H9 (cell line): Measurements from ENCODE around the gene ANAPC10. TPM values are rescaled to one million over a fixed set of nuclear protein-coding genes. Genes with fewer than 3 reads are reported as not detected.
A peak's percentile ranks its signal among the peaks of the same experiment; 100 is the strongest.

Experiments used
- DNase-seq: peaks from one replicate; pipeline ENCODE4 v3.0.0-alpha.2; 2017
- H2AFZ ChIP-seq: one replicate; pipeline ENCODE4 v1.6.1; 2013; ENCODE audit warnings: mild to moderate bottlenecking, low read length, control low read depth, moderate library complexity
- H2AK5ac ChIP-seq: 2 replicates; pipeline ENCODE4 v1.6.1; 2013; ENCODE audit warnings: low read length, control low read depth, mixed read lengths; ENCODE audit not compliant: insufficient read length
- H2BK120ac ChIP-seq: one replicate; pipeline ENCODE4 v1.6.1; 2013; ENCODE audit warnings: low read depth, mild to moderate bottlenecking, low read length, control low read depth, inconsistent platforms; ENCODE audit not compliant: poor library complexity, severe bottlenecking
- H2BK12ac ChIP-seq: 2 replicates; pipeline ENCODE4 v1.6.1; 2013; ENCODE audit warnings: low read length, control low read depth, mixed read lengths, low read depth; ENCODE audit not compliant: insufficient read length
- H2BK15ac ChIP-seq: 2 replicates; pipeline ENCODE4 v1.6.1; 2013; ENCODE audit warnings: low read depth, low read length, control low read depth
- H2BK20ac ChIP-seq: one replicate; pipeline ENCODE4 v1.6.1; 2013; ENCODE audit warnings: low read depth, mild to moderate bottlenecking, low read length, control low read depth, inconsistent platforms; ENCODE audit not compliant: poor library complexity, severe bottlenecking
- H2BK5ac ChIP-seq: 2 replicates; pipeline ENCODE4 v1.6.1; 2013; ENCODE audit warnings: low read length, control low read depth, mixed read lengths; ENCODE audit not compliant: insufficient read length
- H3K14ac ChIP-seq: 2 replicates; pipeline ENCODE4 v1.6.1; 2013; ENCODE audit warnings: low read length, control low read depth; ENCODE audit not compliant: insufficient read depth
- H3K18ac ChIP-seq: 2 replicates; pipeline ENCODE4 v1.6.1; 2013; ENCODE audit warnings: low read depth, mild to moderate bottlenecking, mixed read lengths, low read length, control low read depth; ENCODE audit not compliant: insufficient read length
- H3K23ac ChIP-seq: 2 replicates; pipeline ENCODE4 v1.6.1; 2013; ENCODE audit warnings: low read length, control low read depth, mixed read lengths, low read depth; ENCODE audit not compliant: insufficient read length
- H3K23me2 ChIP-seq: 2 replicates; pipeline ENCODE4 v1.6.1; 2013; ENCODE audit warnings: low read depth, mild to moderate bottlenecking, mixed read lengths, low read length, control low read depth; ENCODE audit not compliant: insufficient read length, poor library complexity, severe bottlenecking
- H3K27ac ChIP-seq: 2 replicates; pipeline ENCODE4 v1.5.1; 2013; ENCODE audit warnings: low read length, control low read depth, mixed read lengths, low read depth; ENCODE audit not compliant: insufficient read length
- H3K27me3 ChIP-seq: 2 replicates; pipeline ENCODE4 v1.6.1; 2013; ENCODE audit warnings: low read length, control low read depth, inconsistent platforms; ENCODE audit not compliant: insufficient read depth
- H3K4ac ChIP-seq: 2 replicates; pipeline ENCODE4 v1.6.1; 2013; ENCODE audit warnings: low read depth, mild to moderate bottlenecking, control low read depth, inconsistent platforms, low read length, moderate library complexity
- H3K4me1 ChIP-seq: 2 replicates; pipeline ENCODE4 v1.6.1; 2013; ENCODE audit warnings: low read length, control low read depth, inconsistent platforms; ENCODE audit not compliant: insufficient read depth
- H3K4me2 ChIP-seq: 2 replicates; pipeline ENCODE4 v1.6.1; 2013; ENCODE audit warnings: low read length, control low read depth, mixed read lengths; ENCODE audit not compliant: insufficient read length, insufficient read depth
- H3K56ac ChIP-seq: 2 replicates; pipeline ENCODE4 v1.6.1; 2013; ENCODE audit warnings: low read depth, mild to moderate bottlenecking, mixed read lengths, low read length, control low read depth; ENCODE audit not compliant: insufficient read length
- H3K79me1 ChIP-seq: 2 replicates; pipeline ENCODE4 v1.6.1; 2013; ENCODE audit warnings: low read depth, mild to moderate bottlenecking, moderate library complexity, low read length, control low read depth, inconsistent platforms; ENCODE audit not compliant: insufficient read depth, poor library complexity, severe bottlenecking
- H3K79me2 ChIP-seq: 2 replicates; pipeline ENCODE4 v1.6.1; 2013; ENCODE audit warnings: low read length, control low read depth, inconsistent platforms; ENCODE audit not compliant: insufficient read depth
- H3K9ac ChIP-seq: 2 replicates; pipeline ENCODE4 v1.6.1; 2013; ENCODE audit warnings: low read length, control low read depth, mixed read lengths; ENCODE audit not compliant: insufficient read length; ENCODE audit errors: extremely low read depth
- H3K9me3 ChIP-seq: one replicate; pipeline ENCODE4 v1.6.1; 2013; ENCODE audit warnings: low read depth, low read length, inconsistent platforms; ENCODE audit not compliant: control insufficient read depth
- H3T11ph ChIP-seq: one replicate; pipeline ENCODE4 v1.6.1; 2013; ENCODE audit warnings: mild to moderate bottlenecking, low read length, control low read depth, inconsistent platforms
- H4K20me1 ChIP-seq: one replicate; pipeline ENCODE4 v1.6.1; 2013; ENCODE audit not compliant: control insufficient read depth, insufficient read length, insufficient read depth
- H4K5ac ChIP-seq: 2 replicates; pipeline ENCODE4 v1.6.1; 2013; ENCODE audit warnings: low read depth, mild to moderate bottlenecking, mixed read lengths, low read length, control low read depth; ENCODE audit not compliant: insufficient read length
- H4K8ac ChIP-seq: replicated peaks from 2 replicates; pipeline ENCODE4 v1.6.1; 2013; ENCODE audit warnings: low read length, control low read depth, mixed read lengths, low read depth; ENCODE audit not compliant: insufficient read length
- H4K91ac ChIP-seq: 2 replicates; pipeline ENCODE4 v1.6.1; 2013; ENCODE audit warnings: low read depth, mild to moderate bottlenecking, moderate library complexity, mixed read lengths, low read length, control low read depth; ENCODE audit not compliant: insufficient read length
- H3K27ac Mint-ChIP-seq, 3 experiments: 2 replicates in 2 of 3; 3 replicates in 1 of 3; pipeline ENCODE4 v1.8.0; 2020 to 2021; ENCODE audit warnings: mixed read lengths in 3 of 3, mild to moderate bottlenecking in 1 of 3, moderate library complexity in 1 of 3
- H3K27me3 Mint-ChIP-seq: 2 replicates; pipeline ENCODE4 v1.8.0; 2021; ENCODE audit warnings: low read depth, mild to moderate bottlenecking, moderate library complexity, mixed read lengths
- H3K36me3 Mint-ChIP-seq, 3 experiments: 2 replicates in 2 of 3; 3 replicates in 1 of 3; pipeline ENCODE4 v1.8.0; 2020 to 2021; ENCODE audit warnings: low read depth in 3 of 3, mixed read lengths in 3 of 3; ENCODE audit not compliant: insufficient read depth in 1 of 3
- H3K4me1 Mint-ChIP-seq, 2 experiments: 2 replicates each; pipeline ENCODE4 v1.8.0; 2020; ENCODE audit warnings: mixed read lengths in 2 of 2
- H3K4me3 Mint-ChIP-seq, 2 experiments: 2 replicates in 1 of 2; 3 replicates in 1 of 2; pipeline ENCODE4 v1.8.0; 2020 to 2021; ENCODE audit warnings: mild to moderate bottlenecking in 2 of 2, mixed read lengths in 2 of 2, moderate library complexity in 1 of 2
- H3K9me3 Mint-ChIP-seq, 2 experiments: 2 replicates in 1 of 2; 3 replicates in 1 of 2; pipeline ENCODE4 v1.8.0; 2020; ENCODE audit warnings: mild to moderate bottlenecking in 2 of 2, mixed read lengths in 2 of 2, moderate library complexity in 1 of 2
- WGBS: extraction: QIAGEN DNeasy Blood & Tissue Kit; methylation state at CpG from one replicate; pipeline ENCODE4 v1.1.7; 2013; ENCODE audit warnings: missing lambda C conversion rate, low lambda C conversion rate, mixed read lengths; ENCODE audit not compliant: insufficient read length; ENCODE audit errors: extremely low coverage; 5-methylcytosine and 5-hydroxymethylcytosine counted together
- total RNA-seq: library from RNA; stranded (reverse); gene quantifications from 2 replicates; pipeline ENCODE4 v1.2.1, GENCODE V29; 2021
- TF ChIP-seq, protein P1 (sequence below): fragments of 200-600 bp; sonication (generic); conservative IDR thresholded peaks from 3 replicates; pipeline ENCODE4 v1.8.0; 2021; ENCODE audit warnings: antibody characterized with exemption, mild to moderate bottlenecking

ANAPC10 gene
- total RNA-seq, 1 experiment from 2014 or later = 25.3 TPM

DNA sequence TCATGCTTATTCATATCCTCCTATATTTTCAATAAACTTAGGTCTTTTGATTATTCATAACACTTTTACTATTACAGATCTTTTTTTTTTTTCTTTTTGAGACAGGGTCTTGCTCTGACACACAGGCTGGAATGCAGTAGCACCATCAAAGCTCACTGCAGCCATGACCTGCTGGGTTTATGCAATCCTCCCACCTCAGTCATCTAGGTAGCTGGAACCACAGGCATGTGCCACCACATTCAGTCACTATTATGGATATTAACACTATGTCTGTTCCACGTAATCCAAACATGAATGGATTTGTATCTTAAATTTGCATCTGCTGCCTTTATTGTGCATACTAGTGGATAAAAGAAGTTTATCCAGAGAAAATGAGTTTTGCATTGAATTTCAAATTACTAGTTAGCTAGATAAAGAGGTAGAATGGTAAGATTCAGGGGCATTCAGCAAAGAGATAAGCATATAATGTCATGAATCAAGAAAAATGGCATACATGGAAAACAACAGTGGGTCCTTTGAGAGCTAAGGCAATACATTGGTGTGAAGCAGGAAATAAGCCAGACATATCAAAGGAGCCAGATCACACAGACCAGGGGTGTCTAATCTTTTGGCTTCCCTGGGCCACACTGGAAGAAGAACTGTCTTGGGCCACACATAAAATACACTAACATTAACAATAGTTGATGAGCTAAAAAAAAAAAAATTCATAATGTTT, 13.9 kb downstream of the ANAPC10 start:
- no peaks in the 10 kb centered on the region for H3K4me1 ChIP-seq
- no peak overlapping the region for H2BK5ac ChIP-seq
- H3K23me2 ChIP-seq = no peaks in the 10 kb centered on the region
- no peak overlapping the region for H2BK12ac ChIP-seq
- no peak overlapping the region for H2AFZ ChIP-seq
- no peak overlapping the region for H3K18ac ChIP-seq
- H2BK15ac ChIP-seq = no peak overlapping the region
- H4K8ac ChIP-seq = no peak overlapping the region
- H3K79me2 ChIP-seq = peaks cover 3% of the 10 kb centered on the region; the same call in 1 of the 2 replicates
- no peak overlapping the region for H2BK120ac ChIP-seq
- no peak overlapping the region for H3K9ac ChIP-seq
- H2BK20ac ChIP-seq = no peak overlapping the region
- no peak overlapping the region for H3T11ph ChIP-seq
- no peak overlapping the region for H3K27ac ChIP-seq
- no peaks in the 10 kb centered on the region for H3K9me3 ChIP-seq
- H3K27me3 ChIP-seq = no peaks in the 10 kb centered on the region
- H3K23ac ChIP-seq = no peak overlapping the region
- H3K27ac Mint-ChIP-seq = 0 out of 7 replicates have a peak overlapping the region, but pooled peaks of 1 of the 3 experiments have one; percentile 10
- H3K4me2 ChIP-seq = no peak overlapping the region
- no CpG with 5 or more reads among the region's 1 CpG for WGBS
- H3K9me3 Mint-ChIP-seq = no peaks in the 10 kb centered on the region
- no peak overlapping the region for H2AK5ac ChIP-seq
- H3K4ac ChIP-seq = no peak overlapping the region
- peaks cover 19 to 40% (median 35%) of the 10 kb centered on the region in 3 experiments; a peak in 6 of 7 replicates for H3K36me3 Mint-ChIP-seq
- no peak overlapping the region for H3K4me3 Mint-ChIP-seq
- no peak overlapping the region for H4K5ac ChIP-seq
- no peaks in the 10 kb centered on the region for H3K27me3 Mint-ChIP-seq
- H3K56ac ChIP-seq = no peak overlapping the region
- no peak overlapping the region for H4K91ac ChIP-seq
- no peaks in the 10 kb centered on the region for H4K20me1 ChIP-seq
- TF ChIP-seq, protein P1, sequence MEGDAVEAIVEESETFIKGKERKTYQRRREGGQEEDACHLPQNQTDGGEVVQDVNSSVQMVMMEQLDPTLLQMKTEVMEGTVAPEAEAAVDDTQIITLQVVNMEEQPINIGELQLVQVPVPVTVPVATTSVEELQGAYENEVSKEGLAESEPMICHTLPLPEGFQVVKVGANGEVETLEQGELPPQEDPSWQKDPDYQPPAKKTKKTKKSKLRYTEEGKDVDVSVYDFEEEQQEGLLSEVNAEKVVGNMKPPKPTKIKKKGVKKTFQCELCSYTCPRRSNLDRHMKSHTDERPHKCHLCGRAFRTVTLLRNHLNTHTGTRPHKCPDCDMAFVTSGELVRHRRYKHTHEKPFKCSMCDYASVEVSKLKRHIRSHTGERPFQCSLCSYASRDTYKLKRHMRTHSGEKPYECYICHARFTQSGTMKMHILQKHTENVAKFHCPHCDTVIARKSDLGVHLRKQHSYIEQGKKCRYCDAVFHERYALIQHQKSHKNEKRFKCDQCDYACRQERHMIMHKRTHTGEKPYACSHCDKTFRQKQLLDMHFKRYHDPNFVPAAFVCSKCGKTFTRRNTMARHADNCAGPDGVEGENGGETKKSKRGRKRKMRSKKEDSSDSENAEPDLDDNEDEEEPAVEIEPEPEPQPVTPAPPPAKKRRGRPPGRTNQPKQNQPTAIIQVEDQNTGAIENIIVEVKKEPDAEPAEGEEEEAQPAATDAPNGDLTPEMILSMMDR = no peak
- H3K79me1 ChIP-seq = no peaks in the 10 kb centered on the region
- H3K4me1 Mint-ChIP-seq = 0 out of 4 replicates have a peak, but pooled peaks cover 0 to 3% of the 10 kb centered on the region in 2 experiments
- no peak overlapping the region for H3K14ac ChIP-seq
- no peak for DNase-seq
